Peyer's patch (tissue), 4 donors: ENCODE data around the gene MMEL1. TPM values are rescaled to one million over a fixed set of nuclear protein-coding genes. Genes with fewer than 3 reads are reported as not detected.
A peak's percentile ranks its signal among the peaks of the same experiment; 100 is the strongest.

Experiments
- DNase-seq, 3 donors: peaks; one replicate each; pipeline ENCODE4 v3.0.0-alpha.2; 2017 to 2019
- H3K27ac ChIP-seq, 4 donors: fragments of 200-600 bp; sonication (generic); one replicate each; pipeline ENCODE4 v1.5.1; 2016 to 2019
- H3K27me3 ChIP-seq, 2 donors: fragments of 200-600 bp; sonication (generic); one replicate each; pipeline ENCODE4 v1.5.1; 2019
- H3K36me3 ChIP-seq, 3 donors: fragments of 200-600 bp; sonication (generic); one replicate each; pipeline ENCODE4 v1.5.1; 2016 to 2019
- H3K4me1 ChIP-seq, 4 donors: fragments of 200-600 bp; sonication (generic); one replicate each; pipeline ENCODE4 v1.5.1; 2016 to 2019
- H3K4me3 ChIP-seq, 4 donors: fragments of 200-600 bp; sonication (generic); 1 replicate in 3 of 4; 2 replicates in 1 of 4; pipeline ENCODE4 v1.5.1; 2016 to 2019; ENCODE audit warnings: mild to moderate bottlenecking in 1 of 4
- H3K9me3 ChIP-seq, 4 donors: fragments of 200-600 bp; sonication (generic); one replicate each; pipeline ENCODE4 v1.5.1; 2016 to 2019; ENCODE audit warnings: mild to moderate bottlenecking in 1 of 4
- CTCF ChIP-seq, 6 experiments: fragments of 450-650 bp in 4 of 6; fragments of 200-600 bp in 2 of 6; sonication (generic) in 1 of 6; IDR thresholded peaks; one replicate each; pipeline ENCODE4 v1.5.1; 2017 to 2019; ENCODE audit warnings: antibody characterized with exemption in 6 of 6, mild to moderate bottlenecking in 3 of 6, moderate library complexity in 1 of 6
- POLR2A ChIP-seq, 2 donors: fragments of 450-650 bp; IDR thresholded peaks; one replicate each; pipeline ENCODE4 v1.5.1; 2017; ENCODE audit warnings: antibody characterized with exemption in 2 of 2, mild to moderate bottlenecking in 2 of 2, moderate library complexity in 2 of 2
- total RNA-seq, 4 donors: library from RNA; depleted of rRNA; stranded (reverse); fragments of >200 nt; gene quantifications; one replicate each; pipeline ENCODE4 v1.1.0, GENCODE V29; 2016

Gene MMEL1
- total RNA-seq, 4 donors from 2014 or later: 7.4 to 51.7 (median 27.4) TPM

GRCh38 chr1:2585318-2586092 is 47.3 kb downstream of the MMEL1 start:
- peak; percentile 84 to 94 (median 91) for DNase-seq
- Histone ChIP-seq H3K36me3 (peaks cover 0 to 14% (median 0%) of the 10 kb centered on the region in 3 donors), H3K4me1 (peaks cover 0 to 41% (median 22%) of the 10 kb centered on the region in 4 donors), H3K4me3 (peak overlapping the region; percentile 78 to 94 (median 83)), H3K27me3 (no peaks in the 10 kb centered on the region), H3K9me3 (no peaks in the 10 kb centered on the region), H3K27ac (peak overlapping the region; percentile 97 to 100 (median 99))
- TF ChIP-seq POLR2A (IDR thresholded peaks at IDR 0.05): peak; percentile 80 to 95
- TF ChIP-seq CTCF (IDR thresholded peaks at IDR 0.05): no peak

GRCh38 chr1:2584686-2585317 is 48.0 kb downstream of the MMEL1 start:
- Histone ChIP-seq H3K27ac (peak overlapping the region; percentile 97 to 100 (median 99)), H3K4me3 (peak overlapping the region; percentile 78 to 94 (median 83)), H3K9me3 (no peaks in the 10 kb centered on the region), H3K4me1 (peaks cover 0 to 41% (median 22%) of the 10 kb centered on the region in 4 donors), H3K27me3 (no peaks in the 10 kb centered on the region), H3K36me3 (peaks cover 0 to 13% (median 0%) of the 10 kb centered on the region in 3 donors)
- TF ChIP-seq CTCF (IDR thresholded peaks at IDR 0.05) (no peak), POLR2A (IDR thresholded peaks at IDR 0.05) (no peak)
- peak in 1 of 3 donors; percentile 28 for DNase-seq

- DNase-seq: no peak
- H3K27me3 ChIP-seq: no peaks in the 10 kb centered on the region
- no peak overlapping the region for H3K4me3 ChIP-seq
- H3K27ac ChIP-seq: peak overlapping the region; percentile 97 to 100 (median 99)
- H3K4me1 ChIP-seq: peaks cover 0 to 41% (median 23%) of the 10 kb centered on the region in 4 donors
- H3K36me3 ChIP-seq: peaks cover 0 to 4% (median 0%) of the 10 kb centered on the region in 3 donors
- no peaks in the 10 kb centered on the region for H3K9me3 ChIP-seq
- TF ChIP-seq POLR2A (IDR thresholded peaks at IDR 0.05) (no peak), CTCF (IDR thresholded peaks at IDR 0.05) (no peak)
These were observed 48.9 kb downstream of the MMEL1 start for GRCh38 chr1:2583871-2584351.

DNA sequence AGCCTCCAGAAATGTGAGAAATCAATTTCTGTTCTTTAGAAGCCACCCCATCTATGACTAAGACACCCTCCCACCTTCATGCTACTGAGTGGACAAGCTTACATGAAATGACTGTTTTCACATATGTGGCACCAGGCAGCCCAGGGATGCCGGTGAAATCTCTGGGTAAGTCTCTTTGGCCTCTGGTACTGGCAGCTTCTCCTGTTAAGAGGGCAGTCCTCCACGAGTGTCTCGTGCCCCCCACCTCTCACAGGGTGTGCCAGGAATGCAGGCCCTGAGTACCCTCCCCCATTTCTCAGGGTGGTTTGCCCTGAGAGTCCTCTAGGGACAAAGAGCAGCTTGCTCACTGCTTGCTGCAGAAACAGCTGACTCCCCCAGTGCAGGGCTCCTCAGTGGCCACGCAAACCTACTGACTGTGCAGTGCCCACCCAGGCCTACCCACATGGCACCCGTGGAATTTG is 49.5 kb downstream of the MMEL1 start:
- TF ChIP-seq POLR2A (IDR thresholded peaks at IDR 0.05) (no peak), CTCF (IDR thresholded peaks at IDR 0.05) (no peak)
- Histone ChIP-seq H3K9me3 (no peaks in the 10 kb centered on the region), H3K36me3 (no peaks in the 10 kb centered on the region), H3K4me3 (no peak overlapping the region), H3K27ac (peak overlapping the region in 2 of 4 donors; percentile 97 to 98), H3K27me3 (no peaks in the 10 kb centered on the region), H3K4me1 (peaks cover 3 to 38% (median 26%) of the 10 kb centered on the region in 4 donors)
- no peak for DNase-seq

GRCh38 chr1:2582391-2582790 is 50.4 kb downstream of the MMEL1 start:
- DNase-seq: no peak
- Histone ChIP-seq H3K27me3 (no peaks in the 10 kb centered on the region), H3K9me3 (no peaks in the 10 kb centered on the region), H3K36me3 (no peaks in the 10 kb centered on the region), H3K4me1 (peaks cover 3 to 37% (median 23%) of the 10 kb centered on the region in 4 donors), H3K27ac (peak overlapping the region in 1 of 4 donors; percentile 8), H3K4me3 (no peak overlapping the region)
- no peak for TF ChIP-seq CTCF (IDR thresholded peaks at IDR 0.05)
- TF ChIP-seq POLR2A (IDR thresholded peaks at IDR 0.05): no peak
